KMS-11 (cell line): ENCODE results near the gene BAZ2B.

ENCODE experiments used
- H2AFZ ChIP-seq: fragments of 200-600 bp; sonication (generic); 2 replicates; pipeline ENCODE4 v1.6.1; 2016; ENCODE audit warnings: antibody characterized with exemption, mixed run types, low read depth
- H3K27ac ChIP-seq: fragments of 200-600 bp; sonication (generic); 2 replicates; pipeline ENCODE4 v1.6.1; 2016; ENCODE audit warnings: mild to moderate bottlenecking, mixed run types
- H3K27me3 ChIP-seq: fragments of 200-600 bp; sonication (generic); 2 replicates; pipeline ENCODE4 v1.6.1; 2017; ENCODE audit warnings: mild to moderate bottlenecking, low read depth, mixed run types, moderate library complexity; ENCODE audit not compliant: insufficient read depth
- H3K36me3 ChIP-seq: fragments of 200-600 bp; sonication (generic); 2 replicates; pipeline ENCODE4 v1.6.1; 2017; ENCODE audit warnings: mild to moderate bottlenecking, mixed run types; ENCODE audit not compliant: insufficient read depth
- H3K4me1 ChIP-seq: fragments of 200-600 bp; sonication (generic); 2 replicates; pipeline ENCODE4 v1.6.1; 2016; ENCODE audit warnings: mild to moderate bottlenecking, low read depth, mixed run types; ENCODE audit not compliant: poor library complexity, severe bottlenecking
- H3K4me2 ChIP-seq: fragments of 200-600 bp; sonication (generic); 2 replicates; pipeline ENCODE4 v1.7.0; 2016; ENCODE audit warnings: mild to moderate bottlenecking, mixed run types
- H3K4me3 ChIP-seq: fragments of 200-600 bp; sonication (generic); IDR thresholded peaks from 2 replicates; pipeline ENCODE4 v1.6.1; 2017; ENCODE audit warnings: low read depth, low read length, mixed read lengths; ENCODE audit not compliant: insufficient read depth
- H3K79me2 ChIP-seq: fragments of 200-600 bp; sonication (generic); 2 replicates; pipeline ENCODE4 v1.6.1; 2016; ENCODE audit warnings: low read depth, mixed run types; ENCODE audit not compliant: insufficient read depth
- H3K9ac ChIP-seq: fragments of 200-600 bp; sonication (generic); 2 replicates; pipeline ENCODE4 v1.6.1; 2016; ENCODE audit warnings: mild to moderate bottlenecking, mixed run types
- H4K20me1 ChIP-seq: fragments of 200-600 bp; sonication (generic); 2 replicates; pipeline ENCODE4 v1.6.1; 2016; ENCODE audit warnings: mild to moderate bottlenecking, mixed run types; ENCODE audit not compliant: insufficient read depth
- CTCF ChIP-seq: fragments of 200-600 bp; sonication (generic); conservative IDR thresholded peaks from 2 replicates; pipeline ENCODE4 v1.6.1; 2017; ENCODE audit warnings: low read depth, mild to moderate bottlenecking, antibody characterized with exemption, low read length, moderate library complexity, mixed read lengths

BAZ2B gene

GRCh38 chr2:159457589-159457988 lies 158.8 kb downstream of the BAZ2B start:
- Histone ChIP-seq H3K4me1 (no peaks in the 10 kb centered on the region), H2AFZ (no peak overlapping the region), H3K27me3 (no peaks in the 10 kb centered on the region), H3K9ac (no peak overlapping the region), H3K4me3 (no peak overlapping the region), H3K4me2 (no peak overlapping the region), H4K20me1 (no peaks in the 10 kb centered on the region), H3K79me2 (no peaks in the 10 kb centered on the region), H3K27ac (no peak overlapping the region), H3K36me3 (no peaks in the 10 kb centered on the region)
- no peak for TF ChIP-seq CTCF

GRCh38 chr2:159456500-159457426 lies 159.6 kb downstream of the BAZ2B start:
- H3K4me1 ChIP-seq = no peaks in the 10 kb centered on the region
- H3K9ac ChIP-seq = no peak overlapping the region
- H4K20me1 ChIP-seq = no peaks in the 10 kb centered on the region
- no peaks in the 10 kb centered on the region for H3K27me3 ChIP-seq
- H2AFZ ChIP-seq = no peak overlapping the region
- H3K36me3 ChIP-seq = no peaks in the 10 kb centered on the region
- no peak overlapping the region for H3K4me3 ChIP-seq
- TF ChIP-seq CTCF = no peak
- no peak overlapping the region for H3K4me2 ChIP-seq
- H3K27ac ChIP-seq = no peak overlapping the region
- no peaks in the 10 kb centered on the region for H3K79me2 ChIP-seq

- Histone ChIP-seq H3K9ac (no peak overlapping the region), H4K20me1 (no peaks in the 10 kb centered on the region), H3K4me1 (no peaks in the 10 kb centered on the region), H3K4me2 (no peak overlapping the region), H2AFZ (no peak overlapping the region), H3K27me3 (no peaks in the 10 kb centered on the region), H3K4me3 (no peak overlapping the region), H3K27ac (no peak overlapping the region), H3K79me2 (no peaks in the 10 kb centered on the region), H3K36me3 (no peaks in the 10 kb centered on the region)
- no peak for TF ChIP-seq CTCF
Measured at GRCh38 chr2:159455330-159455918, 160.9 kb downstream of the BAZ2B start.

GRCh38 chr2:159454185-159454584 lies 162.2 kb downstream of the BAZ2B start:
- no peaks in the 10 kb centered on the region for H3K27me3 ChIP-seq
- no peak overlapping the region for H3K4me2 ChIP-seq
- H3K9ac ChIP-seq = no peak overlapping the region
- H3K36me3 ChIP-seq = no peaks in the 10 kb centered on the region
- H3K27ac ChIP-seq = no peak overlapping the region
- no peak overlapping the region for H3K4me3 ChIP-seq
- H2AFZ ChIP-seq = no peak overlapping the region
- no peaks in the 10 kb centered on the region for H3K4me1 ChIP-seq
- TF ChIP-seq CTCF = no peak
- no peaks in the 10 kb centered on the region for H3K79me2 ChIP-seq
- no peaks in the 10 kb centered on the region for H4K20me1 ChIP-seq
